GM19023 (cell line): ENCODE measurements around the gene PDPR.
"Not testable (repeated sequence)": the region's sequence is repeated elsewhere in the genome, so short reads cannot be mapped to it uniquely, and the experiment has no call there.

ENCODE experiments used
- ATAC-seq: cut with Tn5 transposase; IDR thresholded peaks from one replicate; pipeline ENCODE4 v1.9.1; 2021; ENCODE audit warnings: mild to moderate bottlenecking, moderate library complexity; ENCODE audit not compliant: unreplicated experiment

Gene PDPR

DNA sequence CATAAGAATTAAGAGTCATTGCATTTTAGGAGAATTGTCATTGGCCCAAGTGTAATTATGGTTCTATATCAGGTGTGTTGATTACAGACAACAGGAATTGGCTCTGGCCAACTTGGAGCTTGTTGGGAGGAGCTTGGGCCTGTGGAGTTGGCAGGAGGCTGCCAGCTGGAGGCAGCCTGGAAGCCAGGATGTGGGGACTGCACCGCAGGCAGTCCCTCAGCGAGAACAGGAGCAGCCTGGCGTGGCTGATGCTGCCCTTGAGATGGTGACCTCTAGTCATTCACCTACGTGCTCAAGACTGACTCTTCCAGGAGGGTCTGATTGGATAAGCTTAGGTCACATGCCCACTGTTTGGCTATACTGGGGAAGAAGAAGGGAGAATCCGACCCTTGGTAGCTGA lies 13.6 kb downstream of the PDPR start:
- ATAC-seq: not testable (repeated sequence)

DNA sequence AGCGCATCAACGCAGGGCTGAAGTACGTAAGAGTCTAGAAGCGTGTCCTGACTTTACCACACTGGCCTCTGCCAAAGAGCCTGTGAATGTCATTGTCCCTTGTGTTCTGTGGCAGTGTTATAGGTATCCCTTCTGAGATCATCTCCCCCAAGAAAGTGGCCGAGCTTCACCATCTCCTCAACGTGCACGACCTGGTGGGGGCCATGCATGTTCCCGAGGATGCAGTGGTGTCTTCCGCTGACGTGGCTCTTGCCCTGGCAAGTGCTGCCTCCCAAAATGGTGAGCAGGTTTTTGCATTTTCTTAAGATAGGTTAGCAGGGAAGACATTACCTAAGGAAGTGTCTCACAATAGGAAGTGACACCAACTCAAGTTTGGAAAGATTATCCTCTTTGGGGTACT lies 14.7 kb downstream of the PDPR start:
- ATAC-seq: not testable (repeated sequence)

DNA sequence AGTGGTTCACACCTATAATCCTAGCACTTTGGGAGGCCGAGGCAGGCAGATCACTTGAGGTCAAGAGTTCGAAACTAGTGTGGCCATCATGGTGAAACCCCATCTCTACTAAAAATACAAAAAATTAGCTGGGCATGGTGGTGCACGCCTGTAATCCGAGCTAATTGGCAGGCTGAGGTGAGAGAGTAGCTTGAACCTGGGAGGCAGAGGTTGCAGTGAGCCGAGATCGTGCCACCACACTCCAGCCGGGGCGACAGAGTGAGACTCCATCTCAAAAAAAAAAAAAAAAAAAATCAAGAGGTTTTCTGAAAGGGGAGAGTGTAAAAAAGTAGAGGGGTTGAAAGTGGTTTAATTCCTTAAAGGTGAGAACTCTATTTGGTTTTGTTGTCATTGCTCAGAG lies 21.7 kb downstream of the PDPR start:
- not testable (repeated sequence) for ATAC-seq

DNA sequence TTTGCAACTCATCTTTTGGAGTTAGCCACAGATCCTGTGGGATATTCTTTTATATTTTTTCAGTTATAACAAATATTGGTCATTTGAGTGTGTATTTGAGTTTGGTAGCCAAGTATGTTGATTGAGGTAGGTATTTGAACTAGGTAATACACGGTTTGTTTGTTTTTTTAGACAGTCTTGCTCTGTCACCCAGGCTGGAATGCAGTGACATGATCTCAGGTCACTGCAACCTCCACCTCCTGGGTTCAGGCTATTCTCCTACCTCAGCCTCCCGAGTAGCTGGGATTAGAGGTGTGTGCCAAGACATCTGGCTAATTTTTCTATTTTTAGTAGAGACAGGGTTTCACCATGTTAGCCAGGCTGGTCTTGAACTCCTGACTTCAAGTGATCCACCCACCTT lies 22.5 kb downstream of the PDPR start:
- ATAC-seq: not testable (repeated sequence)

DNA sequence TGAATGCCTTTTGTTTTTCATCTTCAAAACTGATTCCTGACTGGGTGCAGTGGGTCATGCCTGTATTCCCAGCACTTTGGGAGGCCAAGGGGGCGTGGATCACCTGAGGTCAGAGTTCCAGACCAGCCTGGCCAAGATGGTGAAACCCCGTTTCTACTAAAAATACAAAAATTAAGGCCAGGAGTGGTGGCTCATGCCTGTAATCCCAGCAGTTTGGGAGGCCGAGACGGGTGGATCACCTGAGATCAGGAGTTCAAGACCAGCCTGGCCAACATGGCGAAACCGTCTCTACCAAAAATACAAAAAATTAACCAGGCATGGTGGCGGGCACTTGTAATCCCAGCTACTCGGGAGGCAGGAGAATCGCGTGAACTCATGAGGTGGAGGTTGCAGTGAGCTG lies 28.6 kb downstream of the PDPR start:
- ATAC-seq: not testable (repeated sequence)

DNA sequence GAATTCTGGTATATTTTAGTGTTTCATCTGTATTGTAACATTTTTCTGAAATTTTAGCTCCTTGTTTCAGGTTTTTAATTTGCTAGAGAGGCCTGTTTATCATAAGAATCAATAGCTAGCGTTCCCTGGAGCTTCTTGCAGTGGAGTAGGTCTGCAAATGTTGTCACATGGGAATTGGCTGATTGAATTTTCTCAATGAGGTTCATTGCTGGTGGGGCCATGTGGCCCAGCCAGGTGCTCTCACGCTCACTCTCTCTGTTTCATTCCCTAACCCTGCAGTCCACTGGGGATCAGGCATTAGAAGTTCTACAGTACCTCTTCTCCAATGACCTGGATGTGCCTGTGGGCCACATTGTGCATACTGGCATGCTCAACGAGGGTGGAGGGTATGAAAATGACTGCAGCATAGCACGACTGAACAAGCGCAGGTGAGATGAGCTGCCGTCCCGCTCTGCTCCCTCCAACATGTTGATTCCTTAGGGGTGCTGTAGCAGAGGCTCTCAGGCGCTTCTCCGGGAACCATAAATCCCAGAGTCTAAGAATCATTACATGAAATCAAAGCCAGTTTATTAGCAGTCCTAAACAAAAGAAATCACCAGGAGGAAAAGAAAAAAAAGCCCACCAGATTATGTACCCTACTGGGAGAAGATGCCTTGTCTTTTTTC lies 29.2 kb downstream of the PDPR start:
- ATAC-seq: not testable (repeated sequence)

DNA sequence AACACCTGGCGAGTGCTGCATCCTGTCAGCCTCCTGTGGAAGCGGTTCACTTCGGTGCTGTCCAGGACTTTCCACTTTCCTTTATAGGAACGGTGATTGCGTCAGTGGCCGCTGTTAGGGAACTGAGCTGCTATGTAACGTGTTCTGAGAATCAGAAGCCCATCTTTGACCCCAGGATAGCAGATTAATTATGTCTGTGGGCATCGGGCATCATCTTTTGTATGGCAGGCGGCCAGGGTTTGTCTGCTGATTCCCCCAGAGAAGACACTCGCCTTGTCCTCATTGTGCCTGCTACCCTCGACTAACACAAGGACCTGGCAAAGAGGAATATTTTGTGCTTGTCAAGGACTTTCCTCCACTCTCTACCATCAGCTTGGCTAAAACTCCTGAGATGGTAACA lies 33.7 kb downstream of the PDPR start:
- ATAC-seq: not testable (repeated sequence)

DNA sequence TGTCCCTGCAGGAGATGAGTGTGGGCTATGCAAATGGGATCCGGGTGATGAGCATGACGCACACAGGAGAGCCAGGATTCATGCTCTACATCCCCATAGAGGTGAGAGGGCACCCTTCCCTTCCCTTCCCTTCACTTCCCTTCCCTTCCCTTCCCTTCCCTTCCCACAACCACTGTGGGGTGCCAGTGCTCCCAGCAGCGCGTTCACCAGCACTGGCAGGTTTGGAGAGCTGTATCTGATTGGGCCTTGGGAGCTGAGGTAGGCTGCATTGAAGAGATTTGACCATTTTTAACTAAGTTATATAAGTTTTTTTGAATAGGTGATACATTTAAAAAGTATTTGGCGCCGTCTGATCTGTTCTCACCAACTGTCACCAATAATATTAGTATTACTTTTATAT lies 34.3 kb downstream of the PDPR start:
- not testable (repeated sequence) for ATAC-seq

DNA sequence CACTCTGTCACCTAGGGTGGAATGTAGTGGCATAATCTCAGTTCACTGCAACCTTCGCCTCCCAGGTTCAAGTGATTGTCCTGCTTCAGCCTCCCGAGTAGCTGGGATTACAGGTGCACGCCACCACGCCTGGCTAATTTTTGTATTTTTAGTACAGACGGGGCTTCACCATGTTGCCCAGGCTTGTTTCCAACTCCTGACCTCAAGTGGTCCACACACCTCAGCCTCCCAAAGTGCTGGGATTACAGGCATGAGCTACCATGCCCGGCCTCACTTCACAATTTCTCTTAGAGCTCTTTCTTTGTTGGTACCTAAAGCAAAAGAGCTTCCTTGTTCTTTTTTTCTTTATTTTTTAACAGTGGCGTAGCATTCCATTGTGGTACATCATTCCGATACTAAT lies 35.2 kb downstream of the PDPR start:
- ATAC-seq: not testable (repeated sequence)

DNA sequence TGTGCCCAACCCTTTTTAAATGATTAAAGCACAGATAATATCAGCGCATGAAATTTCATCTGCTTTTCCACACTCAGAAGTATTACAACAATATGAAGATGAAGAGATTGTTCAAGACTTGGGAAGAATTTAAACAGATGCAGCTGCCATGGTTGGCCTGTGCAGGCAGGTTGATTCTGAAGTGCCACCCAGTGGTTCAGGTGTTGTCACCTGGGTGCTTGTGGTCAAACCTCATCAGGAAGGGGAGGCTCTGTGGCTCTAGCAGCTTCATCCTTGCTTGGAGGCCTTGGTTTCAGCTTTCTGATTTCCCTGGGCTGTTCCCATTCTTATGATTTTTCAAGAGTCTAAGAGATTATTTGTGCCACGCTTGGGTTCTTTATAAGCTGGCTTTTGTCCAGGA lies 37.3 kb downstream of the PDPR start:
- no peak for ATAC-seq

DNA sequence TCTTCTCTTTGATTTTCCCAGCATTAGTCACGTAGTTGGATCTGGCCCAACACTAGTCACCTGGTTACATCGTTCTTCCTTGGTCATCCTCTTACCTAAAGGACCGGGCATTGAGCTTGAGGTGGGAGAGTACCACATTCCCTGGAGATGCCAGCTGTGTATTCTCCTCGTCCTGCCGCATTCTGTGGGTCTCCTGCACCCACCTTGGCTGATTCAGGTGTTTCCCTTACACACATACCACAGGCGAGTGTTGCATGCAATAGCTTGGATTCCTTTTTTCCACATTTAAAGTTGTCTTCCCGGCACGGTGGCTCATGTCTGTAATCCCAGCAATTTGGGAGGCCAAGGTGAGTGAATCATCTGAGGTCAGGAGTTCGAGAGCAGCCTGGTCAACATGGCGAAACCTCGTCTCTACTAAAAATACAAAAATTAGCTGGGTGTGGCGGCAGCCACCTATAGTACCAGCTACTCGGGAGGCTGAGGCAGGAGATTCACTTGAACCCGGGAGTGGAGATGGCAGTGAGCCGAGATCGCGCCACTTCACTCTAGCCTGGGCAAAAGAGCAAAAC lies 37.9 kb downstream of the PDPR start:
- no peak for ATAC-seq

DNA sequence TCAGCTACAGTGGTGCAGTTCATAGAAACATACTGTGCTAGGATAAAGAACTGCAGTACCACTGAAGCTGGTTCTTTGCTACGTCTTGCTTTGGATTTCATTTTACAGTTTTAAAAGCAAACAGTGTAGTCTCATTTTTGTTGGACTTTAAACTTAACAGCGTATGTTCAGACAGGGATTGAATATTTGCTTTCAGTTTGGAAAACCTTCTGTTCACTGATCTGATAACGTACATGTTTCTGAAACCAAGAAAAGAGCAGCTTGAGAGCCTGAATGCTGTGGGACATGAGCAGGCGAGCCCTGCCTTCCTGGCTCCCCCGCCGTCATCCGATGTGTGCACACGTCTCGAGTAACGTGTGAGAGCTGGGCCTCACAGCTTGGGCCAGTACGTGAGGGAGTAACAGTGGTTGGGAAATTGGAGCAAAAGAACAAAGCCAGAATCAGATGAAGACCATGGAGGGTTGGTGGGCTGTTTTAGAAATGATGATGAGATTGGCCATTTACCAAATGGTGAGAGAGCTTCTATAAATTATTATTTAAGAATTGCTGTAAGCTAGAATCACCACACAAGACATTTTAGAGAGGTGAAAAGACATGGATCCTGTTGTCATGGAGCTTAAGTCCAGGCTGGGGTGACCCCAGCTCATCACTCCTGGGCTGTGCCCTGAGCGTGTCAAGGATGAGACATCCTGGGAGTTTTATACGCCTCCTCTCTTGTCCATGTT lies 38.6 kb downstream of the PDPR start:
- no peak for ATAC-seq

DNA sequence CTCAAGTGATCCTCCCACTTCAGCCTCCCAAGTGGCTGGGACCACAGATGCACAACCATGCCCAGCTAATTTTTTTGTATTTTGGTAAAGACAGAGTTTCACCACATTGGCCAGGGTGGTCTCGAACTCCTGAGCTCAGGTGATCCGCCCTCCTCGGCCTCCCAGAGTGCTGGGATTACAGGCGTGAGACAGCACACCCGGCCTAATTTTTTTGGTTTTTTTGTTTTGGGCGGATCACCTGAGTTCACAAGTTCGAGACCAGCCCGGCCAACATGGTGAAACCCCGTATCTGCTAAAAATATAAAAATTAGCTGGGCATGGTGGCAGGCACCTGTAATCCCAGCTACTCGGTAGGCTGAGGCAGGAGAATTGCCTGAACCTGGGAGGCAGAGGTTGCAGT lies 40.6 kb downstream of the PDPR start:
- not testable (repeated sequence) for ATAC-seq

DNA sequence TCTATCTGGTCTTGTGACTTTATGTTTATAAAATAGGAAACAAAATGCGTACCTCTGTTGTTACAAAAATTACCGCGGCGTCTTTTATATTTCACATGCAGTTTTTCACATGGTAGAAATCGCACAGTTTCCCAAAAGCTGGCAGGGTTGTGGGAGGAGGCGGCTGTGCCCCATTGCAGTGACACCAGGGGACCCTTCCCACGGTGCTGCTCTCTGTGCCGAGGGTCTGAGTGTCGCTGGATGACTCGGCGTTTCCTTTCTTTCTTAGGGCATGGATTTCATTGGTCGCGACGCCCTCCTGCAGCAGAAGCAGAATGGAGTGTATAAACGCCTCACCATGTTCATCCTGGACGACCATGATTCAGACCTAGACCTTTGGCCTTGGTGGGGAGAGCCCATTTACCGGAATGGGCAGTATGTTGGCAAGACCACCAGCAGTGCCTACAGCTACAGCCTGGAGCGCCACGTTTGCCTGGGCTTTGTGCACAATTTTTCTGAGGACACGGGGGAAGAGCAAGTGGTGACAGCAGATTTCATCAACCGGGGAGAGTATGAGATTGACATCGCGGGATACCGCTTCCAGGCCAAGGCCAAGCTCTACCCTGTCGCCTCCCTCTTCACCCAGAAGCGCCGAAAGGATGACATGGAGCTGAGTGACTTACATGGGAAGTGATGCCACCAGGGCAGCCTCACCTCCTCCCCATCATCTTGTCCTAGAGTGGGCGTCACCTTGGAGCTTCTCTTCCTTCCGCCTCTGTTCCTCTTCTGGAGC lies 42.3 kb downstream of the PDPR start:
- no peak for ATAC-seq

DNA sequence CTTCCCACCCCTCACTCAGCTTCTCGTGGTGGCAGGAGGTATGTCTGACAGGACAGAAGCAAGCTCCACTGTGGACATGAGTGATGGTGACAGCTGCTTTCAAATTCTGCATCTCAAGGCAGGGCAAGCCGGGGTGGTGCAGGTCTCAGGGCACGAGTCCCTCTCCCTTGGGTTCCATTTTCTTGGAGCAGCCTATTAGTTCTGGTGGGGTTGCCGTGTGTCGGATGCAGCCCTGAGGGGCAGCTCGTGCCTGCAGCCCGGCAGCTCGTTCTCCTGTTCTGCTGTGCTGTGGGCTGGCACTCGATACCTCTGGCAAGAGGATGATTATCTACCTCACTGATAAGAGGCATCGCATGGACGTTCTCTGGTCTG lies 43.0 kb downstream of the PDPR start:
- no peak for ATAC-seq

DNA sequence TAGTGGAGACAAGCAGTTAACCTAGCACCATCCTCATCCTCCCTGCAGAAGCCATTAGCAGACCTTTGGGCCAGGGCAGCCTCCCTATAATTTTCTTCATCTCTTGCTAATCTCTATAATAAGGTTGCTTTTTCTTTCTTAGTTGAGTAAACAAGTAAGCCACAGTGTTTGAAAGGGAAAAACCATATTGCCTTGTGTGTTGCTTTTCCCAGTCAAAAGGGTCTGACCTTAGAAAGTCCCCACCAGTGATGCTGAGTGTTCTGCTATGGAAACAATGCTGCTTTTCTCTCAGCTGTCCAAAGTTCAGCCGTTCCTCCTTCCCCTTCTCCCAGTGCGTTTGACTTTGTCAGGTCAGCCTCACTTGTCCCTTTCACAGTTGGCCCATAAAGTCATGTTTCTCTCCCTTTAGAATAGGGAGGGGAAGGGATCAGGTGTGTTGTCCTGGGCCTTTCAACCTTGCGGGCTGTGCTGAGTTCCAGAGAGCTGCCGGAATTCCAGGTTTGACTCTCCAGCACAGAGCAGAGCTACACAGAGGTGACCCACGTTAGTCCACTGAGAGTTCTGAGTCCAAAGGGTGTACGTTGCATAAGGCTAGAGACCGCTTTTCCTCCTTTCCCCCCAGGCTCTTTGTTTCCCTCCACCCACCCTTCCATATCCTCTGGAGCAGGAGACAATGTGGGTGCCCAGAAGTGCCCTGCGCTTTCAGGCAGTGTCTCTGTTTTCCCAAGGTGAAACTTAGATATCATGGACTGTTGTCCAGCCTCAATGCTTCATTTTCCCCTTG lies 43.5 kb downstream of the PDPR start:
- no peak for ATAC-seq

DNA sequence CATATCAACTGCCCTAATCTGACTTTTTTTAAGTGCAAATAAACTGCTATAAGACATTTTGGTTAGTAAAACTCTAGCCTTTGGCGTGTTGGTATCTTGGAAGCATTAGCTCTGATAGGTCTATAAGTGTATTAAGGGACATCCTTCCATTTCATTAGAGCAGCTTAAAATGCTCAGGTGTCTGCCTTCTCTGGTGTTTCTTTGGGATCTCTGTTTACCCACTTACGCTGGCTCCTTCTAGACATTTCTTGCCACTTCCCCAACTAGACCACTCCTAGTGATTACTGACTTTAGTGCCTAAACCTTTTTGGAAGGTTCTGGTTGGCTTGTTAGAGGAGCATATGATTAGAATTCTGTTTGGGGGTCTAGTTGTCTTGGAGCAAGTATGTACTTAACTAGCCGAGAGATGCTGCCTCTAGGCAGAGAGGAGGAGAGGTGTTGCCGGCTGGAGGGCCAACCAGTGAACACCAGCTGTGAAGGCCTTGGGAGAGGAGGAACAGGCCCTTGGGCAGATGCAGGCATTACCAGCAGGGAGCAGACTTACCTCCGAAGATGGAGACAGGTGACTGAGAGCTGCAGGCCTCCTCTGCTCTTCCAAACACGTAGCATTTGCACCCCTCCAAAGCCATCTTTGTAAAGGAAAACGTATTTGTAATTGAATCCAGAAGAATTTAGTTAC lies 44.3 kb downstream of the PDPR start:
- no peak for ATAC-seq

DNA sequence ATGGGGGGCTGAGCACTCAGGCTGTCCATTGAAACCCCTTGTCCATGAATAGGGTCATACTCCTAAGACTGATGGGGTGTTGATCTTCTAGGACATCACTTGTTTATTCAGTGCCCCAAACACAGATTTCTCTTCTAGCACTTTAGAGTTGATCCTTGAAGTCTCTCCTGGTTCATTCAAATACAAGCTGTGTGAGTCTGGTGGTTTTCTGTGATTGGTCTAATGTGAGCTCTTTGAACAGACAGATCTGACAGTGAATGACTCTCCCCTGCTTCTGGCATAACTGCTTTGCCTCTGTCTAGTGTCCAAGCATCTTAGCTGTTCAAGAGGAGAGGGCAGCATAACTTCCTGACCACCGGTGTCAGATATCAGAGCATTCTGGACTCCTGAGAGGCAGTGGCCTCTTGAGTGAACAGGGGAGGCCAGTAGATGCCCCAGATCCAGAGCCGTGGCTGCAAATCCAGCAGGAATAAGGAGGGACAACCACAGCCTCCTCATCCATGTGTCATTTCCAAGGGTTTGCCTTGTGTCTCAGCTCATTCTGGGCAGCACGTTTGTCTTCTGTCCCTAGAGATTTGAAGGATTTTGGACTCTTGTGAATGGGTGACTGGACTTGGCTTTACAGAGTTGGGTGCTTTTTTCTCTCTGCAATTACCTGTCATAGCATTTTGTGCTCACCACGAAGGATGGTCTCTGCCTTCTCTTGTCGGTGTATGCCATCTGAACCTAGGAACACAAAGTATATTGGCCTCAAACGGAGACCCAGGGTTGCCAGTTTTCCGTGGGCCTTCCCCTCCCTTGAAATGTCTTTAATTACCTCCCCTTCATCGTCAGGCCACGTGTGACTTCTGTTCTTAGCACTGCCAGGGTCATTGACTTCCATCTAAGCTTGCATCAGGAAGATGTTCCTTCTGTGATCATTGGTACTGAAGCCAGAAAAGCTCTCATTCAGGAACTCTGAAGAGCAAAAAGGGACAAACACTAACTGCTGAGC lies 45.5 kb downstream of the PDPR start:
- no peak for ATAC-seq

DNA sequence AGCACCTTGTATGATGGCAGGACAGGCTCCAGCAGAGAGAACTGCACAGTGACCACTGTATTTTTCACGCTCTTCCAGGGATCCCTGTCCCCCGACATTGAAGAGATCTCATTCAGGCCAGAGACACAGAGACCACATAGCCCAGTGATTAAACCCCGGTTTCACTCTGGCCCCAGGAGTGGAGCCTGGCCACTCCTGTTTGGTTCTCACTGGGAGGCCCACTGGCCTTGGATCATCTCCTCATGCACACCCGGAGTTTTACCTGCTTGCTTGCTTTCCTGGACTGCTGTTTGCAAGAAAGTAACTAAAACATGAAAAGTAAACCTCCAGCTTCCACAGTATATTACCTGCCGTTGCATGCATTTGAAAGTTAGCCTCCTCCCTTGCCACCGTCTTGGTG lies 46.3 kb downstream of the PDPR start:
- ATAC-seq: no peak
